OCI-M2 (cell line): Measurements from ENCODE around the gene ATP9A.
"Not testable (repeated sequence)": the region's sequence is repeated elsewhere in the genome, so short reads cannot be mapped to it uniquely, and the experiment has no call there.

ENCODE experiments used
- DNase-seq: peaks from one replicate; lab custom pipeline; 2025; ENCODE audit not compliant: unreplicated experiment; lab: John Stamatoyannopoulos, UW

Gene ATP9A

GRCh38 chr20:51727872-51728271 lies 40.3 kb downstream of the ATP9A start:
- DNase-seq = no peak

- DNase-seq = no peak
Measured at GRCh38 chr20:51725584-51726176, 42.5 kb downstream of the ATP9A start.

DNA sequence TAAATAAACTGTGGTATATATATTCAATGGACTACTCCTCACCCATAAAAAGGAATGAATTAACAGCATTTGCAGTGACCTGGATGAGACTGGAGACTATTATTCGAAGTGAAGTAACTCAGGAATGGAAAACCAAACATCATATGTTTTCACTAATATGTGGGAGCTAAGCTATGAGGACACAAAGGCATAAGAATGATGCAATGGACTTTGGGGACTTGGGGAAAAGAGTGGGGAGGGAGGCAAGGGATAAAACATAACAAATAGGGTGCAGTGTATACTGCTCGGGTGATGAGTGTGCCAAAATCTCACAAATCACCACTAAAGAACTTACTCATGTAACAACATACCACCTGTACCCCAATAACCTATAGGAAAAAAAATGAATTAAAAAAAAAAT lies 45.2 kb downstream of the ATP9A start:
- DNase-seq = not testable (repeated sequence)

GRCh38 chr20:51722246-51722645 lies 45.9 kb downstream of the ATP9A start:
- not testable (repeated sequence) for DNase-seq

DNA sequence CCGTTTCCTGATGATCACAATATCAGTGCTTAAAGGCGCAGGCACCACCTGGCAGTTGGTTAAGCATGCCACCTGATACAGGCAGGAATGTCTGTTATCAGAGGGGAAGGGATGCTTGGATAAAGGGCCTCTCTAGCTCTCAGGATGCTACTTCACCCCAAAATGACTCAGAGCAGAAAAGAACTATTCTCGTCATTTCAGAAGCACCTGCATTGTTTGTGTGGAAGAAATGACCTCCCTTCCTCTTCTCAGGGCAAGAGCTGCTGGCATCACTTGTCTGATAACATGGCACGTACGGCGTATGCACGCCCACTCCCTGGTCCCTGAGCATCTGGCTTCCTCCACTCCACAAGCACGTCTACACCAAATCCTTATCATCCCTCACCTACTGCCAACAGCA lies 47.3 kb downstream of the ATP9A start:
- DNase-seq = no peak

DNA sequence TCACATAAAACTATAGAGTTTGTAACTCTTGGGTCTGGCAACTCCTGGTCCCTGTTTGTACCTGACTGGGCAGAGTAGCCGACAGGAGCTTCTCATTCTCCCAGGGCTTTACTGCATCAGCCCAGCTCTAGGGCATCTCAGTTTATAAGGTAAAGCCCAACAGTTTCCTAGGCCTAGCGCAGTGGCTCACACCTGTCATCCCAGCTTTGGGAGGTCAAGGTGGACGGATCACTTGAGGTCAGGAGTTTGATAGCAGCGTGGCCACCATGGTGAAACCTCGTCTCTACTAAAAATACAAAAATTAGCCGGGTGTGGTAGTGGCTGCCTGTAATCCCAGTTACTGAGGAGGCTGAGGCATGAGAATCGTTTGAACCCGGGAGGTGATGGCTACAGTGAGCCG lies 47.8 kb downstream of the ATP9A start:
- no peak for DNase-seq

DNA sequence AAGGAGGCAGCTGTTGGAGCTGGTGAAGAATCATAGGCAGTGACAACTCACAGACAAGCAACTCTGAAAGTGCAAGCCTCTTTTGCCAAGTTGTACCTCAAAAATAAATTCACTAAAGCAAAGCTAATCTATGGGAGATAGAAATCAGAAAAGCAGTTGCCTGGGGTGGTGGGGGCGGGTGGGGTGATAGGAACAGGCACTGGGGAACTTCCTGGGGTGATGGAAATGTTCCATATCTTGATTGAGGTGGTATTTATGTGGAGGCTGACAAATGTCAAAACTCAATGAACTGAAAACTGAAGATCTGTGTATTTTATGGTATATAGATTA lies 52.4 kb downstream of the ATP9A start:
- DNase-seq = no peak

DNA sequence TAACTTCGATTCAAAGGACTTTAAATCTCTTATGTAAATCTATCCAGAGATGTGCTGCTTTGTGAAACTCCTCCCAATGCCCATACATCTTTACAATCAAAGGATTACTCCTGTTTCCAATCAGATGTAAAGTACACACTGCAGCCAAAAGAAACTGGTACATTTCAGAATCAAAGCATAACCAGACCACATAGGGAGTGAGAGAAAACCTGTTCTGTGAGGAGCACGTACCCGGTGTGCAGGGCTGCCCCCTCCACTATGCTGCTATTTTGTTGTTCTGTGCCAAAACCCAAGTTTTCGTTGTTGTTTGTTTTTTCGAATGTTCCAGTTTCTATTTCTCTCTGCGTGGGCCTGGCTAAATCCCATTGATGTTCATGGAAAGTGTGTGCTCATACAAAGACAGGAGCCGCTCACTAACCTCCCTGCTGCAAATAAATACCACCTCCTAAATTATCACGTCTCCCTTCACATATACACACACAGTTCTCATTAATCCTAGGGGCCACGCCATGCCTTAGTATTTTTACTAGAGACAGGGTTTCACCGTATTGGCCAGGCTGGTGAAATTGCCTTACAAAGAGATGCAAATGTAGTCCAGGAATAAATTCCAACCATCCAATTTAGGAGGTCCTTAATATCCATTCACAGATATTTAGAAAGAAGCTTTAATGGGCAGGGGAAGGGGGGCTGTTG lies 52.9 kb downstream of the ATP9A start:
- no peak for DNase-seq

DNA sequence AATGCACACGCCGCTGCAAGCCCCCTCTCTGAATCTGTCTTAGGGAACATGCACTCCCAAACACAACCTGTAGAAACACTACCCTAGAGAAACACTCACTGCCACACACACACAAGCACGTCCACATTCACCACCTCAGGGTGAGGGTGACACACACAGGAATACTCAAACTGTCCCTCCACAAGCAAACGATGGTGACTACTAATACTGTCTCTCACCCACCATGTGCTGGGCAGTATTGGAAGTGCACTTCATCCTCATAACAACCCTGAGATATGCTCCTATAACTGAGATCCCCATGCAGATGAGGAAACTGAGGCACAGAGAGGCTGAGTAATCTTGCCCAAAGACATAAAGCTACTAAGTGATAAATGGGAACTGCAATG lies 55.0 kb downstream of the ATP9A start:
- DNase-seq = no peak

DNA sequence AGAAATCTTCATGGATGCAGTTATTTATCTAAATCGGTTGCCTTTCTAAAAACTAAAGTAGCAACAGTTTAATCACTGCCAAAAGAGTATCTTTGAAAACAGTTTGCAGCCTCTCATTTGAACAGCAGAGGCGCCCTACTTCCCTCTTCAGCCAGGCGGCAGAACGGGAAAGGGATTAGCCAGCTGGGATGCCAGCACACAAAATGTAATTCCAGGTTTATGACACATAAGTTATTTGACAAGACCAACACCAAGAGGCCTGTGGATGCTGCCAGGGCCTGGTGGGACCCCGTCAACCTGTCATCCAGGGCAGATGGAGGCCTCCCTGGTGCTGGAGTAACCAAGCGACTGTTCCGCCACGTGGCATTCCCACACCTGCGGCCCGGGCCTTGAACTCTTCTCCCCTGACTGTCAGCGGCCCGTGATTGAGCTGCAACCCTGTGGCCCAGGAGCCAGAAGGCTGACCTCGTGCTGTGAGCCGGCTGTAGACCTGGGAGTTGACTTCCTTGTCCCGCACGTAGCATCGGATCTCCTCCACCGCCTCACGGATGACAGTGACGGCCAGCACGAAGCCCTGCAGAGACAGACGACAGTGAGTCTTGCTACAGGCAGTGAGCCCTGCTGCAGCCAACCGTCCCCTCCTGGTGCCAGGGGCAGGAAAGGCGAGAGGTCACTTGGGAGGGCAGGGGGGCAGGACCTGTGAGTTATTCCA lies 55.5 kb downstream of the ATP9A start:
- DNase-seq = no peak

DNA sequence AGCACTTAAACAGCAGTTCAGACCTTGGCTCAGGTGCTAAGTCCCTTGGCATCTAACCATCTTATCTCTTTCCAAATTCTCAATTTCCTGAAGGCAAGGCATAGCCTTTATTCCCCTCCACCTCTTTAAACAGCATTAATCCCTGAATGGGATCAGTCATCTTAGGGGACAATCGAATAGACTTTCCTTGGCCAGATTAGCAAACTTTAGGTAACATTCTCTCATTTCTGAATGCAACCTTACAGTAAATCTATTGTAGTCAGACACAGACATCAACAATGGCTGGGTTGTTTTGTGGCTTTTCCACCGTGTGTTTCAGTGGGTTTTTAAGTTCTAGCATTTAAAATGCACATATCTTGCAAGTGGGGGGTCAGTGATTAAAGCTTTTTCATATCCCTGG lies 56.8 kb downstream of the ATP9A start:
- no peak for DNase-seq

DNA sequence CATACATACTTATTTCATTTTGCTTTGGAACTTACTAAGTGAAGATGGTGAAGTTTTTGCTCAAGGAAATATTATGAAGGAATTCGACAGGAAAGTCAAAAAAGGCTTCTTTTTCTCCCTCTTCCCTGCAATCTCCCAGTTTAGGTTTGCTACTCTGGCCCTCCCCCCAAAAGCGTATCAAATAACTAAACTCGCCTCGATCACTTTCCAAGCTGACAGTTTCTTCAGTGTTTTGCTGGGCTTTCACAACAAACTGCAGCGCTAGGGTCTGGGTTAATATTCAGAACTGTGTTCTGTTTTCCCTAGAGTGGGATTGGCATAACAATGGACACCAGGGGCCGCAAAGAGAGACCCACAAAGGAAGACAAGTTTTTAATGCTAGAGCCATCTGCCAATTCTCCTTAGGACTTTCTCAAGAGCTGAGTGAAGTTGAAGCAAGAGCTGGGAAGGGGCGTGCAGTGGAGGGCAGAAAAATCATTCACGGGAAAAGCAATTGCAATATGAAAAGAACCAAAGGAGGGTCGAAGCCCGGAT lies 57.8 kb downstream of the ATP9A start:
- DNase-seq = no peak

DNA sequence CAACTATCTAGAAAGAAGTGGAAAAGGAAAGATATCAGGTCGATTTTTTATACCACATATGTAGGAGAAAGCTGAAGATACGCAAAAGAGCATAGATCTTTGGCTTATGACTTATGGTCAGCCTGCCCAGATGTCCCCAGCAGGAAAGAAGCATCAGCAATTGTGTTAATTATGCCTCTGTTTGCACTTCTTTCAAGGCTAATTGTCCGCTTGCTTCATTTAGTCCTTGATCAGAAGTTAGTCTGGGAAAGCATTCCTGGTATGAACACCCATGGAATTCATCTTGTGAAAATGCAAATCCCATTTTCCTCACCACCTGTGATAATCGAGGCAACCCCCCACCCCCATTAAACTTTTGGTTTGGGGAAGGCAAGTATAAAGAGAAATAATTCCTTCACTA lies 62.8 kb downstream of the ATP9A start:
- no peak for DNase-seq

DNA sequence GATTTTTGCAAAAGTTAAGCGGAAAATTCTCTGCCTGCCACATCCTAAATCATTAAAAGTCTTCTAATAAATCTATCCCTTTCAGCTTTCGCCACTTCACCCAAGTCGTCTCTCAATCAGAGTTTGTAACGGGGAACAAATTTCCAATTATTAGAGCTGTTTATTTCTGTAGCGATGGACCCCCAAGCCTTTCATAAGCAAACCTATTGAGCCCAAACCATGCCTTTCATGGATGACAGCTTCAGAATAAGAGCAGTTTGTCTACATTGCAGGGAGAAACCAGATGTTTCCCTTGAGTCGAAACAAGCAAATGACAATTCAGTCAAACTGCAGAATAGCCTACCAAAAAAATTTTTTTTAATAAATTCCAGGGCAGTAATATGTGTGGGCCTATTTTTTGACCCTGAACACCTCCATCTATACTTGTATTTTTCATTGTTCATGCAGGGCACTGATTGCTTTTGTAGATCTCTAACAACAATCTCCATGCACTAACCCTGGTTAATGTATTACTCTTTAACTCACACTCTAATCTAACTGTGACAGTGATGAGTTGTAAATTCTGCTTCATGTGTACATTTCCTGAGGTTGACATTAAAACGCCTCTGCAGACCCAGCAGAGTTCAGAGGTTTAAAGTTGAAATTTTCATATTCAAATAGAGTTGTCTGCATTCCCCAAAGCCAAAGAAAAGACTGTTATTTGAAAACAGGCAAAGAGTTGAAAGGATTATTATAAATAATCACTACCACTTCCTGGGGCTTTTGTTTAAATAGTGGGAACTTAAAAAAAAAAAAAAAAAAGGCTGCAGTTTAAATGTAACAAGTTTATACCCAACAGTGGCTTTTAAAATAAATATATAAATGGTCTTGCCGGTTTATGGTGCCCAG lies 64.5 kb downstream of the ATP9A start:
- no peak for DNase-seq

DNA sequence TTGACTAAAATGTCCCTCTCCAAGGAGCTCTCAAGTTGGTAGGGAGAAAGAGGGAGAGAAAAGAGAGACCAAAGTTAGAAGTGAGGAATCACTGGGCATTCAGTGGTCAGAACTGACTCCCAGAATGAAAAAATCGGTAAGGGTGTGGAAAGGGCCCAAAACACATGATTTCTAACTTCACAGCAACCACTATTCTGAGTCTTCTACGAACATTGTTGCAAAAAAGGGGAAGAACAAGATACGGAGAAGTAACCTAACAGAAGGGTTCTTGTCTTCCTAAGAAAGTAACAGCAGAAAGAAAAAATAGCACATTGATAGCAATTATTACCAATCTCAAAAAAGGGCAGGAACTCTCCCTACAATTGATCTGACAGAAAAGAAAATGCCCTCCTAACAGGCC lies 65.6 kb downstream of the ATP9A start:
- no peak for DNase-seq

DNA sequence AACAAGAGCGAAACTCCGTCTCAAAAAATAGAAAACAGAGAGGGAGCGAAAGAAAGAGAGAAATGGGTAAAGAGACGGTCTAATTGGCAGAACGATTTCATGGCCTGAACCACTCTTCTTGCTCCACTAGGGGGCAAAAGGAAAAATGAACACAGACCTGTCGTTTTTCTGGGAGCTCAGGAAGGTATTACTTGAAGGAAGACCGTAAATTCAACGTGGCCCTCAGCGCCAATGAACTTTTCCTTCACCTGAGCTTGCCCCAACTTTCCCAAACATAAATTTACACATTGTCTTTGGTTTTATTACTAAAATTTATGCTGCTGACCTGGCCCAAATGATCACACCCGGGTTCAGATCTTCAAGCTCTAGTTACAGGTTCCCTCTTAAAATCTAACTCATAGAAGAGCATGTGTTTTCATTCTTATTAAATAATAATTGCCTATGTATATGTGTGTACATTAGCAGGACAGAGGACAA lies 67.3 kb downstream of the ATP9A start:
- DNase-seq = no peak

GRCh38 chr20:51698252-51698651 lies 69.9 kb downstream of the ATP9A start:
- DNase-seq = no peak

DNA sequence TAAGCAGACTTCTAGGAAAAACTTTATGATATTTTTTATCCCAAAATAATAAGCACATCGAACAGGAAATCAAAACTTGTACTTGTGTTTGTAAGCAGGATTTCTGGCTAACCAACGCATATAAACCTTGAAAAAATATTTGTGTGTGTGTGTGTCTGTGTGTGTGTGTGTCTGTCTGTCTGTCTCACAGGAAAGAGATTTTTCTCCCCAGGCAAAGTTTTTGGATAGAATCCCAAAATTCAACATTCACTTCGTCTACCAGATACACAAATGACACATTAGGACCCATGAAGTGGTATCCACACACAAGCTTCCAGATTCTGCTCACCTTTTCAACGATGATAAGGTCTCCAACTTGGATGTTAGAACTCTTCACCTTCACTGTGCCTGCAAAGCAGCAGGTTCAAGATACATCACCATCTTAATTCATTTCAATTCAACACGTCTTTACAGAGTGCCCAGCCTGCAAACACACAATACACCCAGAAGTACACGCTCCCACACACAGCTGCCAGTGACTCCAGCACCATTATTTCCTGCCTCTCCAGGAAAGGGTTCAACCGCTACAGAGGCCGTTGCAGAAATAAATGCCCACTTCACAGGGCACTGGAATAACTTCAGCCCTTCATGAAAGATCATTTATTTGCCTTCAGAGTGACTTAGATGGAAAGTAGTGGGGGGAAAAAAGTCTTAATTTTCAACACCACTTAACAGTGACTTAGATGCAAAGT lies 70.9 kb downstream of the ATP9A start:
- no peak for DNase-seq

DNA sequence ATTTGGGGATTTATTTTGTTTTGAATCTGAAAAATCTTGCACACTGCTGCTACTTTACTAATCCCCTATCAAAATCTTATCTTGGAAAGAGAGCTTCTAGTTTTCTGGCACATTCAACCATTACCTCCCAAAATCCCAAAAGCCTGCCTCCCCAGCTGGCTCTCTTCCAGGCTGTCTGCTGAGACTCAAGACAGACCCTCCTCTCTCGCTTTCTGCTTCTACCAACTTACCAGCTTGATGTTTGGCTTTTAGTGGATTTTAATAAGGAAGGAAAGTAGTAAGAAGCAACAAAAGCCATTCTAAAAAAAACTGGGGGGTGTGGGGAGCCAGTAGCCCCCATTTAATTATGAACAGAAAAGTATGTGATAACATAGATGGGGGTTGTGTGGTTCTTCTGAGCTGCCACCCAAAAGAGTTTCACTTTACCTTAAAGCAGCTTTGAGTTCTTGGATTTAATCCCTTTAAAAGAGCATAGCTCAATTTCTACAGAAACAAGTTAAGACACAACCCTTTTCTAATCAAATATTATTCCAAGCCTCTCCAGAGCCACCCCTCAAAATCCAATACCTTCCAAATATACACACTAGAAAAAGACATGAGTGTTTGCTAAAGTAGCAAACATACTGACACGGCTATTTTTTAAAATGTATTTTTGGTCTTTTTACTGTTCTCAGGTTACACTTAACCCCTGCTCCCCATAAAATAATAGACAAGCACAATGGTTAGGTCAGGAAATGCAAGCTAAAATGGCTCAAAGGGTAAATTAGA lies 71.7 kb downstream of the ATP9A start:
- DNase-seq = no peak
